ENCODE results near the gene FGF2.

FGF2 gene

DNA sequence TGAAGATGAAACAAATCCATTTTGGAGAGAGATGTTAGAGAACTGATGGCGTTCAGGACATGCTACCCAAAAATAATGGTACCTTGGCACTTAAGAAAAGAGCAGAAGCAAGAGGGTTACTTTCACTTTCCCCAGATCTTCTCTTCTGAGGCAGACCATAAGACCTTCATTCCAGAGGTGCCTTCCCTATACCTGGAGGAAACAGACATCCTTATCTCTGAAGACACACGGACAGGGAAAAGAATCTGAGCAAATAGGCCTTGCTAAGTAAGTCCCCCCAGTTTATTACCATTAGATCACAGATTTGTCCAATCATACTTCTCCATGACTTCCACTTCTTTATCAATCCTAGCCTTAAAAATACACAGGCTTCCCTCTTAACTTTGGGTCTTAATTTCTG lies 2.0 kb upstream of the FGF2 start:
- DNase-seq (ENCODE audit: insufficient read length, low spot score), result no peak
- FAIRE-seq, result no peak
- TF ChIP-seq, protein P1, sequence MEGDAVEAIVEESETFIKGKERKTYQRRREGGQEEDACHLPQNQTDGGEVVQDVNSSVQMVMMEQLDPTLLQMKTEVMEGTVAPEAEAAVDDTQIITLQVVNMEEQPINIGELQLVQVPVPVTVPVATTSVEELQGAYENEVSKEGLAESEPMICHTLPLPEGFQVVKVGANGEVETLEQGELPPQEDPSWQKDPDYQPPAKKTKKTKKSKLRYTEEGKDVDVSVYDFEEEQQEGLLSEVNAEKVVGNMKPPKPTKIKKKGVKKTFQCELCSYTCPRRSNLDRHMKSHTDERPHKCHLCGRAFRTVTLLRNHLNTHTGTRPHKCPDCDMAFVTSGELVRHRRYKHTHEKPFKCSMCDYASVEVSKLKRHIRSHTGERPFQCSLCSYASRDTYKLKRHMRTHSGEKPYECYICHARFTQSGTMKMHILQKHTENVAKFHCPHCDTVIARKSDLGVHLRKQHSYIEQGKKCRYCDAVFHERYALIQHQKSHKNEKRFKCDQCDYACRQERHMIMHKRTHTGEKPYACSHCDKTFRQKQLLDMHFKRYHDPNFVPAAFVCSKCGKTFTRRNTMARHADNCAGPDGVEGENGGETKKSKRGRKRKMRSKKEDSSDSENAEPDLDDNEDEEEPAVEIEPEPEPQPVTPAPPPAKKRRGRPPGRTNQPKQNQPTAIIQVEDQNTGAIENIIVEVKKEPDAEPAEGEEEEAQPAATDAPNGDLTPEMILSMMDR (IDR thresholded peaks at IDR 0.05; ENCODE audit: insufficient read depth, missing control alignments), result no peak

DNA sequence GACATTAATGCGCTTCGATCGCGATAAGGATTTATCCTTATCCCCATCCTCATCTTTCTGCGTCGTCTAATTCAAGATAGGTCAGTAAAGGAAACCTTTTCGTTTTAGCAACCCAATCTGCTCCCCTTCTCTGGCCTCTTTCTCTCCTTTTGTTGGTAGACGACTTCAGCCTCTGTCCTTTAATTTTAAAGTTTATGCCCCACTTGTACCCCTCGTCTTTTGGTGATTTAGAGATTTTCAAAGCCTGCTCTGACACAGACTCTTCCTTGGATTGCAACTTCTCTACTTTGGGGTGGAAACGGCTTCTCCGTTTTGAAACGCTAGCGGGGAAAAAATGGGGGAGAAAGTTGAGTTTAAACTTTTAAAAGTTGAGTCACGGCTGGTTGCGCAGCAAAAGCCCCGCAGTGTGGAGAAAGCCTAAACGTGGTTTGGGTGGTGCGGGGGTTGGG lies 528 bp upstream of the FGF2 start:
- TF ChIP-seq, protein P1 (IDR thresholded peaks at IDR 0.05; ENCODE audit: insufficient read depth, missing control alignments), result no peak
- FAIRE-seq, result no peak
- DNase-seq (ENCODE audit: insufficient read length, low spot score), result no peak

DNA sequence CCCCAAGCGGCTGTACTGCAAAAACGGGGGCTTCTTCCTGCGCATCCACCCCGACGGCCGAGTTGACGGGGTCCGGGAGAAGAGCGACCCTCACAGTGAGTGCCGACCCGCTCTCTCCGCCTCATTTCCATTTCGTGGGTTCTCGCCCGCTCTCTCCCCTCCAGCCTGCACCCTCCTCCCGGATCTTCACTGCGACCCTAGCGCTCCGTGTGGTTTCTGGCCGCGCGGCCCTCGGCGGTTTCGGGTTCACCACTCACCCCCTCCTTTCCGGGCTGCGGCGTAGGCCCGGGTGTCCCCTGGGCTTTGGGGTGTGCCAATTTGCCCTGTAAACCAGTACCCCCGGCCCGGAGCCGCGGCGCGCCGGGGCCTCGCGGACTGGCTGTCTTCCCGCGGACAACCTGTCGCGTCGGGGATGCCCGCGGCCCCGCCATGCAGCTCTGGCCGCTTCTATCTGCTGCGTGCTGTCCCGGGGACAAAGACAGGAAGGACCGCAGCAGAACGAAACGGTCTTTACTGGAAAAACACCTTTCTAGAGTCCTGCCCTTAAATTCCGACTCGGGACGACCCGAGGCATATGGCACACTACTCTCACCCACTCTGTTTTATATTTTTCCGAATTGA lies 737 bp downstream of the FGF2 start:
- DNase-seq (ENCODE audit: insufficient read length, low spot score) (peak; percentile 51), FAIRE-seq (no peak)
- TF ChIP-seq, protein P1 (IDR thresholded peaks at IDR 0.05; ENCODE audit: insufficient read depth, missing control alignments), result no peak

DNA sequence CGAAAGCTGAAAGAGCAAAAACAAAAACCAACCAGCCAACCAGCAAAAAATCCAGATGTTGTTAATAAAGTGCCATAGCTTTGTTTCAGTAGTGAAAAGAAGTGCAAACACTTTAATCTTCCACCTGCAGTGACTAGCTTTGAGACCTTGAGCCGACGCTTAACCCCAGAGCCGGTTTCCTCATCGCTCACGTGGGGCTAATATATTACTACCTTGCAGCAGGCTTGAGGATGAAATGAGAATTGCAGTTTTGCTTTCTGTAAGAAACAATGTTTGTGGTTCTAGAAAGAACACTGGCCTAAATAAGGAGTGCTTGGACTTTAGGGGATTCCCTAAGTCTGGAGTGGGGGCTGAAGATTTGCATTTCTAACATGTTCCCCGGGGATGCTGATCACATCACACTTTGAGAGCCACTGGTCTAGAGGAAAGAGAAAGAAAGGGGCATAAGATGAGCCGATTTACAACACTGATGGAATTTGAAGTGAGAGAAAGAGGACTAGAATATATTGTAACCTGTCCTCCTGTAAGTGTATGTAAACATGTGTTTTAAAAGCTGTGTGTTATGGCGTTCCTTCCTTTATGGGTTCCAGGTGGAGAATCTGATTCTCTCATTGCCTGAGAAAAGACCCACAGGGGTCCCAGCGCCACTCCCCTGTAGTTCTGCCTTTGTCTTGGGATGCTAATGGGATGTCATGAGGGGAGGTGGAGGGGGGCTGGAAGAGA lies 1.4 kb downstream of the FGF2 start:
- FAIRE-seq (no peak), DNase-seq (ENCODE audit: insufficient read length, low spot score) (no peak)
- TF ChIP-seq, protein P1 (IDR thresholded peaks at IDR 0.05; ENCODE audit: insufficient read depth, missing control alignments), result no peak

DNA sequence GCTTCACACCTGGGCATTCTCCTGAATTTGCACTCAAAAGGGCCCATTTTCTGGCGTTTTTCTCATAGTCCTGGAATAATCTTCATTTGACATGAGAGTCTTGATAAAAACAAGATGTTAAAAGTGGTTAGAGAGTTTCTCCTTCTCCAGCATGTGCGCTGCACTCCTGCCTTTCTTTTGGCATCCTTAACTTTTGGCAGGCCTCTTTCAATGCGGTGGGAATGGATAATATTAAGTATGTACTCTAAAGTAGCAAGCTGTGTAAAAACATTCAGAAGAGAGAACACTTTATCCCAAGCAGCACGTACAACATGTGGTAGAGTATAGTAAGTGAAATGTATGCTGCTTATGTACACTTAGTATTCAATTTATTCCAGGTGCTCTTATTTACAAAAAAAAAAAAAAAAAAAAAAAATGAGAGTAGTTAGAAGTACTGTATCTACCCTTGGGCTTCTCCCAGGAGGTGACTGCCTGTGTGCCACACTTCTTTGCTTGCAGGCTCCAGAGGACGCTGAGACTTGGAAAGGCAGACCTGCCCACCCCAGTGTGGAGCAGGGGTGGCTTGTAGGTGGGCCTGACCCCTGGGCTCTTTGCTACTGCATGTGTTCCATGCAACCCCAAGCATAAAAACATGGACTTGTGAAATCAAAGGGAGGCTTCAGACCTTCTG lies 3.9 kb downstream of the FGF2 start:
- DNase-seq (ENCODE audit: insufficient read length, low spot score) (no peak), FAIRE-seq (no peak)
- TF ChIP-seq, protein P1 (IDR thresholded peaks at IDR 0.05; ENCODE audit: insufficient read depth, missing control alignments), result no peak

DNA sequence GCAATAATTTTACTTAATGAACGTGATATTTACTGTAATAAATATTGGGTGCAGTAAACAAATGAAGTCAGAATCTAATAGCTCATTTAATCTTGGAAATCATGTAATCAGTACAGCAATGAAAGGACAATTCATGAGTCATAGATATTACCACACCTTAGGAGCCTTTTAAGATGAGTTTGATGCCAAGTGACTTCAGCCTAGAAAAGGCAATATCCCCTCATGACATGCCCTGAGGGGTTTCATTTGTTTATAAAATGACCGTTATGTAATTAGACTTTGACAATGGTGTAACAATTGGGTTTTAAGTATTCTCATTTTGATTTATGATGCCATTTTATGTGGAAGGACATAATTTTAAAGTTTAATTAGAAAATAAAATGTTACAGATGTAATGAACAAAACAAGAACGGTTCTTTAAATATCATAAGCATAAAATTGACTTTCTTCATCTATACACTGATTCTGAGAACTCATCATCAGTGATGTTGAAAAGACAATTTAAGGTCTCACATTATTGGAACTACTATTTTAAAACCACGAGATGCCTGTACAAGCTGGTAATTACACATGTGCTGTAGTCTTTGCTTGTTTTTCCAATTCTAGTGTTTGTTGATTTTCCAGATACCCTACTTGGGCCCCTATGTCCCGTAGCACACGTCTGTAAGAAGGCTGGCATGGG lies 5.0 kb downstream of the FGF2 start:
- TF ChIP-seq, protein P1 (IDR thresholded peaks at IDR 0.05; ENCODE audit: insufficient read depth, missing control alignments), result no peak
- FAIRE-seq (no peak), DNase-seq (ENCODE audit: insufficient read length, low spot score) (no peak)

All from D721Med (cell line).